HG02852 (cell line): ENCODE measurements around the gene LCMT2.

ENCODE experiments used
- ATAC-seq: cut with Tn5 transposase; IDR thresholded peaks from one replicate; pipeline ENCODE4 v1.9.1; 2021; ENCODE audit warnings: mild to moderate bottlenecking, moderate library complexity; ENCODE audit not compliant: unreplicated experiment

LCMT2 gene

DNA sequence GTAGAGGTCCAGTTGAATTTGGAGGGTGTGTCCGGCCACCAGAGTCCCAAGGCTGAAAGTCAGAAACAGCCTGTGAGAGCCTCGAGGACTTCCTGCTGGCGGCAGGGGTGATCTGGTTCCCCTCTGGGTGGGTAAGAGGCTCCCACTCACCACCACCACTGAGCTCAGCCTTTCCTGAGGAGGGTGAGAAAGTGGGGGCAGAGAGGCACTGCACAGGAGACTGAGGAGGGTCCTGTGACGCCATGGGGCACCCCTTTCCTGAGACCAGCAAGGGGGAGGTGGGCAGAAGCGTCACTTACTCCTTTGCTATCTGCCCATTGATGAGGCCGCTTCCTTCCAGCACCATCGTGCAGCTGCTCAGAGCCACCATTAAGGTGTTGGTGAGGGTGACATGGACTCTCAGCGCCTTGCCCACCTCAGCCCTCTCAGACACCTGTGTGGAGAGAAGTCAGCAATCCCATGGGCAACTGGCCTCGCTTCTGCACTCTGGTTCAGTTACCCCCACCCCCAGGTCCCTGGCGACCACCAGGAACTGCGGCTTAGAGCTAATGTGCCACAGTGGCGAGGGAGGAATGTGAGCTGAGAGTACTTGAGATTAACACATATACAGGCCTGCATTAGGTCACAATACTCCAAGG, 53.7 kb downstream of the LCMT2 start:
- no peak for ATAC-seq

DNA sequence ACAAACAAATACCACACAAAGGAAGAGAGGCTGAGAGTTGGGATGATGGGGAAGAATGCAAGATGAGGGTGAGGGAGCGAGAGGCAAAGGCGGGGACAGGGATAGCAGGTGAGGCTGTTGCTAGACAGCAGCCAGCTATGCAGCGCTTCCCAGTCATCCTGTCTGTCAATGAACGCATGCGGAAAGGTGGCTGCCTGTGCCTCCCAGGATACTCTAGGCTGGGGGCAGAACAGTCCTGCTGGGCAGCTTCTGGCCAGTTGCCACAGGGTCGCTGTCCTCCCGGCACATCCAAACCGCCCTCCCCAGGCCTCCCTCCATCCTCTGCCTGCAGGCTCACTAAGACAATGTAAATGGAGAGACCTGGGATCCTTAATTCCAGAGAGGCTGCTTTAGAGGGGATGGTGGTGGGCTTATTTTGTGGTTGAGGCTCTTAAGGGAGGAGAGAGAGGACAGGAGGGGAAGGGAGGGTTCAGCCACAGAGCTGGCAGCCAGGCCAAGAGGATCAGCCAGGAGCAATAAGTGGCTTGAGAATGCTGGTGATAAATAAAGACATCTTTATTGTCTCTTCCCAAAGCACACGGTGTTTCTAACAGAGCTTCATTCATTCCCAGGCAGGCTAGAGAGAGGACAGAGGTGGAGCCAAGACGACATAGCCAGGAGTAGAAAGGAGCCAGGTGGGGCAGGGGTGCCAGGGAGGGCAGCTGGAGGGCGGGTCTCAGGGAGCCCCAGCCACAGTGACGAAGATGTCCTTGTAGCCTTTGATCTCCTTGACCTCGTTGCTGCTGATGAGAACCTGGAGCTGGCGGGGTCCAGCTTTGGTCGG, 54.4 kb downstream of the LCMT2 start:
- ATAC-seq: no peak

DNA sequence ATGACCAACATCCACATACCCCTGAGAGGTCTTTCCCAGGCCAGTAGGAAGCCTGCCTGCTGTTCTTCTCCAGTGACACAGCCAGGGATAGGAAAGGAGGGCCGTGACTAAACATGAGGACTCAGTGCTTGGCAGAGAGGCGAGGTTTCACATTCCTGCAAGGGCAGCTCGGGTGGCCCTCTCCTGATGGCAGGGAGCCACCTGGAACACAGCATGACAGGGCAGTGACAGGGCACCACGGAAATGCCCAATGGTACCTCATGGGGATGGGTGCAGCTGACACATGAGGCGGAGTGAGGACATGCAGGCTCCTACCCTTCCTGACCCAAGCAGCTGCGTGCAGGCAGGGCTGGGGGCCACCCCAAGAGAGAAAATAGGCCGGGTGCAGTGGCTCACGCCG, 56.2 kb downstream of the LCMT2 start:
- ATAC-seq: no peak
